ENCODE measurements around the gene EEFSEC.

Gene EEFSEC

GRCh38 chr3:128351546-128351945 lies 198.3 kb downstream of the EEFSEC start:
- H3K4me1 ChIP-seq (ENCODE audit: control insufficient read depth in 2 of 2, insufficient read depth in 1 of 2, low read depth in 1 of 2, low read length in 2 of 2), result peaks cover 4 to 15% of the 10 kb centered on the region in 2 donors
- H4K8ac ChIP-seq (ENCODE audit: low read depth, low read length), result no peak overlapping the region
- H3K18ac ChIP-seq (ENCODE audit: low read length), result no peak overlapping the region
- H2AFZ ChIP-seq (ENCODE audit: low read length), result no peak overlapping the region
- no peaks in the 10 kb centered on the region for H3K9me3 ChIP-seq (replicated peaks in 1 of 2; ENCODE audit: control insufficient read depth in 2 of 2, insufficient read depth in 1 of 2, low read depth in 1 of 2, low read length in 2 of 2)
- H3K79me1 ChIP-seq (ENCODE audit: low read depth, low read length), result peaks cover 2% of the 10 kb centered on the region
- no peak overlapping the region for H3K9ac ChIP-seq (ENCODE audit: low read depth, low read length, poor library complexity)
- H3K27ac ChIP-seq (replicated peaks; ENCODE audit: low read length), result no peak overlapping the region
- H2BK5ac ChIP-seq (ENCODE audit: low read length), result no peak overlapping the region
- H2BK120ac ChIP-seq (ENCODE audit: low read depth, low read length), result no peak overlapping the region
- no peak overlapping the region for H3K4ac ChIP-seq (ENCODE audit: low read length)
- no peaks in the 10 kb centered on the region for H3K27me3 ChIP-seq (ENCODE audit: control insufficient read depth in 3 of 3, insufficient read depth in 3 of 3, low read depth in 1 of 3, low read length in 3 of 3)
- H3K14ac ChIP-seq (ENCODE audit: low read length), result no peak overlapping the region
- no peak overlapping the region for H2BK12ac ChIP-seq (ENCODE audit: low read length)
- H3K4me3 ChIP-seq (ENCODE audit: low read length in 2 of 2), result no peak overlapping the region
- no peak overlapping the region for H2BK15ac ChIP-seq (ENCODE audit: low read length)
- no peaks in the 10 kb centered on the region for H3K36me3 ChIP-seq (replicated peaks in 1 of 2; ENCODE audit: control insufficient read depth in 2 of 2, insufficient read depth in 2 of 2, low read length in 2 of 2)
- H3K23ac ChIP-seq (ENCODE audit: low read depth, low read length, poor library complexity), result no peak overlapping the region
- no peak overlapping the region for H4K91ac ChIP-seq (ENCODE audit: low read depth, low read length, poor library complexity)
- H2AK5ac ChIP-seq (ENCODE audit: low read depth, low read length), result no peak overlapping the region
- no CpG with 5 or more reads among the region's 7 CpGs for WGBS, 2 donors (ENCODE audit: extremely low coverage in 2 of 2, insufficient read length in 2 of 2, insufficient replicate concordance in 1 of 2)
- no peak overlapping the region for H3K4me2 ChIP-seq (ENCODE audit: insufficient read depth, low read length, poor library complexity, severe bottlenecking)
- DNase-seq (ENCODE audit: low spot score), result no peak

GRCh38 chr3:128352326-128352725 lies 199.0 kb downstream of the EEFSEC start:
- Histone ChIP-seq H2BK120ac (ENCODE audit: low read depth, low read length) (no peak overlapping the region), H2BK15ac (ENCODE audit: low read length) (no peak overlapping the region), H3K4me2 (ENCODE audit: insufficient read depth, low read length, poor library complexity, severe bottlenecking) (no peak overlapping the region), H3K14ac (ENCODE audit: low read length) (peak overlapping the region; percentile 42), H3K4me3 (ENCODE audit: low read length in 2 of 2) (no peak overlapping the region), H2AFZ (ENCODE audit: low read length) (no peak overlapping the region), H3K4ac (ENCODE audit: low read length) (no peak overlapping the region), H3K27me3 (ENCODE audit: control insufficient read depth in 3 of 3, insufficient read depth in 3 of 3, low read depth in 1 of 3, low read length in 3 of 3) (no peaks in the 10 kb centered on the region), H3K4me1 (ENCODE audit: control insufficient read depth in 2 of 2, insufficient read depth in 1 of 2, low read depth in 1 of 2, low read length in 2 of 2) (peaks cover 4 to 15% of the 10 kb centered on the region in 2 donors), H4K8ac (ENCODE audit: low read depth, low read length) (no peak overlapping the region), H3K79me1 (ENCODE audit: low read depth, low read length) (peaks cover 2% of the 10 kb centered on the region), H2BK12ac (ENCODE audit: low read length) (no peak overlapping the region), H2AK5ac (ENCODE audit: low read depth, low read length) (peak overlapping the region; percentile 10), H3K18ac (ENCODE audit: low read length) (no peak overlapping the region), H3K27ac (replicated peaks; ENCODE audit: low read length) (no peak overlapping the region), H3K9me3 (replicated peaks in 1 of 2; ENCODE audit: control insufficient read depth in 2 of 2, insufficient read depth in 1 of 2, low read depth in 1 of 2, low read length in 2 of 2) (no peaks in the 10 kb centered on the region), H3K36me3 (replicated peaks in 1 of 2; ENCODE audit: control insufficient read depth in 2 of 2, insufficient read depth in 2 of 2, low read length in 2 of 2) (no peaks in the 10 kb centered on the region), H2BK5ac (ENCODE audit: low read length) (no peak overlapping the region), H3K9ac (ENCODE audit: low read depth, low read length, poor library complexity) (no peak overlapping the region), H4K91ac (ENCODE audit: low read depth, low read length, poor library complexity) (no peak overlapping the region), H3K23ac (ENCODE audit: low read depth, low read length, poor library complexity) (no peak overlapping the region)
- no peak for DNase-seq (ENCODE audit: low spot score)
- no CpG with 5 or more reads among the region's 8 CpGs for whole genome bisulfite sequencing, 2 donors (ENCODE audit: extremely low coverage in 2 of 2, insufficient read length in 2 of 2, insufficient replicate concordance in 1 of 2)

- no peak overlapping the region for H3K4me2 ChIP-seq (ENCODE audit: insufficient read depth, low read length, poor library complexity, severe bottlenecking)
- no peaks in the 10 kb centered on the region for H3K9me3 ChIP-seq (replicated peaks in 1 of 2; ENCODE audit: control insufficient read depth in 2 of 2, insufficient read depth in 1 of 2, low read depth in 1 of 2, low read length in 2 of 2)
- no peak for DNase-seq (ENCODE audit: low spot score)
- no peak overlapping the region for H3K23ac ChIP-seq (ENCODE audit: low read depth, low read length, poor library complexity)
- H3K4me3 ChIP-seq (ENCODE audit: low read length in 2 of 2), result no peak overlapping the region
- H3K79me1 ChIP-seq (ENCODE audit: low read depth, low read length), result peaks cover 2% of the 10 kb centered on the region
- H2AFZ ChIP-seq (ENCODE audit: low read length), result no peak overlapping the region
- H2BK120ac ChIP-seq (ENCODE audit: low read depth, low read length), result no peak overlapping the region
- H3K14ac ChIP-seq (ENCODE audit: low read length), result no peak overlapping the region
- no peak overlapping the region for H2BK15ac ChIP-seq (ENCODE audit: low read length)
- no peak overlapping the region for H3K18ac ChIP-seq (ENCODE audit: low read length)
- no peaks in the 10 kb centered on the region for H3K36me3 ChIP-seq (replicated peaks in 1 of 2; ENCODE audit: control insufficient read depth in 2 of 2, insufficient read depth in 2 of 2, low read length in 2 of 2)
- no peak overlapping the region for H2AK5ac ChIP-seq (ENCODE audit: low read depth, low read length)
- H3K27ac ChIP-seq (replicated peaks; ENCODE audit: low read length), result no peak overlapping the region
- H3K4me1 ChIP-seq (ENCODE audit: control insufficient read depth in 2 of 2, insufficient read depth in 1 of 2, low read depth in 1 of 2, low read length in 2 of 2), result peaks cover 4 to 15% of the 10 kb centered on the region in 2 donors
- no peak overlapping the region for H3K9ac ChIP-seq (ENCODE audit: low read depth, low read length, poor library complexity)
- H2BK5ac ChIP-seq (ENCODE audit: low read length), result peak overlapping the region; percentile 11
- no peak overlapping the region for H4K8ac ChIP-seq (ENCODE audit: low read depth, low read length)
- H3K4ac ChIP-seq (ENCODE audit: low read length), result no peak overlapping the region
- no CpG with 5 or more reads among the region's 8 CpGs for WGBS, 2 donors (ENCODE audit: extremely low coverage in 2 of 2, insufficient read length in 2 of 2, insufficient replicate concordance in 1 of 2)
- H3K27me3 ChIP-seq (ENCODE audit: control insufficient read depth in 3 of 3, insufficient read depth in 3 of 3, low read depth in 1 of 3, low read length in 3 of 3), result no peaks in the 10 kb centered on the region
- H4K91ac ChIP-seq (ENCODE audit: low read depth, low read length, poor library complexity), result no peak overlapping the region
- no peak overlapping the region for H2BK12ac ChIP-seq (ENCODE audit: low read length)
Measured at GRCh38 chr3:128353361-128353965, 200.2 kb downstream of the EEFSEC start.

GRCh38 chr3:128353991-128354687 lies 200.9 kb downstream of the EEFSEC start:
- Histone ChIP-seq H2BK5ac (ENCODE audit: low read length) (no peak overlapping the region), H2BK12ac (ENCODE audit: low read length) (no peak overlapping the region), H3K27ac (replicated peaks; ENCODE audit: low read length) (no peak overlapping the region), H3K9me3 (replicated peaks in 1 of 2; ENCODE audit: control insufficient read depth in 2 of 2, insufficient read depth in 1 of 2, low read depth in 1 of 2, low read length in 2 of 2) (no peaks in the 10 kb centered on the region), H3K27me3 (ENCODE audit: control insufficient read depth in 3 of 3, insufficient read depth in 3 of 3, low read depth in 1 of 3, low read length in 3 of 3) (no peaks in the 10 kb centered on the region), H2BK120ac (ENCODE audit: low read depth, low read length) (no peak overlapping the region), H2AFZ (ENCODE audit: low read length) (no peak overlapping the region), H2AK5ac (ENCODE audit: low read depth, low read length) (no peak overlapping the region), H3K4me1 (ENCODE audit: control insufficient read depth in 2 of 2, insufficient read depth in 1 of 2, low read depth in 1 of 2, low read length in 2 of 2) (peaks cover 0 to 11% of the 10 kb centered on the region in 2 donors), H3K9ac (ENCODE audit: low read depth, low read length, poor library complexity) (no peak overlapping the region), H3K4me2 (ENCODE audit: insufficient read depth, low read length, poor library complexity, severe bottlenecking) (no peak overlapping the region), H4K8ac (ENCODE audit: low read depth, low read length) (no peak overlapping the region), H3K18ac (ENCODE audit: low read length) (no peak overlapping the region), H3K4ac (ENCODE audit: low read length) (no peak overlapping the region), H3K79me1 (ENCODE audit: low read depth, low read length) (peaks cover 2% of the 10 kb centered on the region), H3K23ac (ENCODE audit: low read depth, low read length, poor library complexity) (no peak overlapping the region), H3K14ac (ENCODE audit: low read length) (no peak overlapping the region), H3K36me3 (replicated peaks in 1 of 2; ENCODE audit: control insufficient read depth in 2 of 2, insufficient read depth in 2 of 2, low read length in 2 of 2) (no peaks in the 10 kb centered on the region), H2BK15ac (ENCODE audit: low read length) (no peak overlapping the region), H3K4me3 (ENCODE audit: low read length in 2 of 2) (no peak overlapping the region), H4K91ac (ENCODE audit: low read depth, low read length, poor library complexity) (no peak overlapping the region)
- DNase-seq (ENCODE audit: low spot score), result no peak
- WGBS, 2 donors (ENCODE audit: extremely low coverage in 2 of 2, insufficient read length in 2 of 2, insufficient replicate concordance in 1 of 2), result no CpG with 5 or more reads among the region's 10 CpGs
